ENCODE measurements around the gene ACRV1.

The ACRV1 gene

GRCh38 chr11:125692887-125693286, 12.2 kb upstream of the ACRV1 start:
- H3K4ac ChIP-seq (ENCODE audit: low read depth in 1 of 2, low read length in 2 of 2) = no peak overlapping the region
- no peak for DNase-seq

GRCh38 chr11:125690006-125690405, 9.4 kb upstream of the ACRV1 start:
- Histone ChIP-seq H3K4me3 (ENCODE audit: insufficient read depth in 1 of 2, low read depth in 1 of 2, low read length in 2 of 2) (no peak overlapping the region), H3K27ac (ENCODE audit: low read length, poor library complexity, severe bottlenecking) (no peak overlapping the region), H3K23ac (ENCODE audit: low read length in 2 of 2) (no peak overlapping the region), H2BK15ac (ENCODE audit: low read depth, poor library complexity, severe bottlenecking) (no peak overlapping the region), H4K8ac (ENCODE audit: low read length) (no peak overlapping the region), H3K9ac (ENCODE audit: low read length) (no peak overlapping the region), H3K9me3 (ENCODE audit: control insufficient read depth, low read length) (no peaks in the 10 kb centered on the region), H3K4ac (ENCODE audit: low read depth in 1 of 2, low read length in 2 of 2) (no peak overlapping the region), H4K91ac (ENCODE audit: low read length) (no peak overlapping the region), H3K4me2 (ENCODE audit: low read length, poor library complexity, severe bottlenecking) (no peak overlapping the region), H3K14ac (ENCODE audit: low read length in 2 of 2) (no peak overlapping the region), H2BK5ac (ENCODE audit: low read depth, low read length, poor library complexity, severe bottlenecking) (no peak overlapping the region), H3K4me1 (ENCODE audit: control insufficient read depth, insufficient read depth, low read depth, low read length) (no peaks in the 10 kb centered on the region), H2AK5ac (ENCODE audit: low read length, severe bottlenecking) (no peak overlapping the region), H2BK120ac (ENCODE audit: low read depth, low read length) (no peak overlapping the region), H2AFZ (ENCODE audit: low read depth, low read length) (no peak overlapping the region), H2BK12ac (ENCODE audit: low read length in 2 of 2) (no peak overlapping the region), H3K79me1 (replicated peaks; ENCODE audit: low read length, poor library complexity, severe bottlenecking) (no peaks in the 10 kb centered on the region), H3K18ac (ENCODE audit: low read depth in 1 of 2, low read length in 2 of 2) (no peak overlapping the region), H3K27me3 (ENCODE audit: control insufficient read depth in 1 of 2, insufficient read depth in 1 of 2, low read length in 2 of 2) (no peaks in the 10 kb centered on the region), H3K36me3 (ENCODE audit: control insufficient read depth in 1 of 2, insufficient read depth in 2 of 2, low read depth in 1 of 2, low read length in 2 of 2) (no peaks in the 10 kb centered on the region)
- DNase-seq = no peak
- 96% methylated on average over 1 of the region's 2 CpGs for WGBS

More at GRCh38 chr11:125692887-125693286, 12.2 kb upstream of the ACRV1 start:
- Histone ChIP-seq H3K36me3 (ENCODE audit: control insufficient read depth in 1 of 2, insufficient read depth in 2 of 2, low read depth in 1 of 2, low read length in 2 of 2) (no peaks in the 10 kb centered on the region), H3K18ac (ENCODE audit: low read depth in 1 of 2, low read length in 2 of 2) (no peak overlapping the region), H3K27me3 (ENCODE audit: control insufficient read depth in 1 of 2, insufficient read depth in 1 of 2, low read length in 2 of 2) (no peaks in the 10 kb centered on the region), H3K23ac (ENCODE audit: low read length in 2 of 2) (no peak overlapping the region), H3K4me1 (ENCODE audit: control insufficient read depth, insufficient read depth, low read depth, low read length) (no peaks in the 10 kb centered on the region), H2BK15ac (ENCODE audit: low read depth, poor library complexity, severe bottlenecking) (no peak overlapping the region), H3K9me3 (ENCODE audit: control insufficient read depth, low read length) (no peaks in the 10 kb centered on the region), H3K4me2 (ENCODE audit: low read length, poor library complexity, severe bottlenecking) (no peak overlapping the region), H3K79me1 (replicated peaks; ENCODE audit: low read length, poor library complexity, severe bottlenecking) (no peaks in the 10 kb centered on the region), H2BK12ac (ENCODE audit: low read length in 2 of 2) (no peak overlapping the region), H2AK5ac (ENCODE audit: low read length, severe bottlenecking) (no peak overlapping the region), H2BK120ac (ENCODE audit: low read depth, low read length) (no peak overlapping the region), H3K9ac (ENCODE audit: low read length) (no peak overlapping the region), H3K4me3 (ENCODE audit: insufficient read depth in 1 of 2, low read depth in 1 of 2, low read length in 2 of 2) (no peak overlapping the region), H4K91ac (ENCODE audit: low read length) (no peak overlapping the region), H2AFZ (ENCODE audit: low read depth, low read length) (no peak overlapping the region), H2BK5ac (ENCODE audit: low read depth, low read length, poor library complexity, severe bottlenecking) (no peak overlapping the region), H4K8ac (ENCODE audit: low read length) (no peak overlapping the region), H3K27ac (ENCODE audit: low read length, poor library complexity, severe bottlenecking) (no peak overlapping the region), H3K14ac (ENCODE audit: low read length in 2 of 2) (no peak overlapping the region)
- WGBS = 84% methylated on average over 4 of the region's 5 CpGs

GRCh38 chr11:125689274-125689859, 8.7 kb upstream of the ACRV1 start:
- no peak overlapping the region for H2BK120ac ChIP-seq (ENCODE audit: low read depth, low read length)
- H3K4ac ChIP-seq (ENCODE audit: low read depth in 1 of 2, low read length in 2 of 2) = no peak overlapping the region
- no peak overlapping the region for H3K14ac ChIP-seq (ENCODE audit: low read length in 2 of 2)
- H4K8ac ChIP-seq (ENCODE audit: low read length) = no peak overlapping the region
- H3K27ac ChIP-seq (ENCODE audit: low read length, poor library complexity, severe bottlenecking) = no peak overlapping the region
- H3K4me1 ChIP-seq (ENCODE audit: control insufficient read depth, insufficient read depth, low read depth, low read length) = no peaks in the 10 kb centered on the region
- no peak overlapping the region for H3K9ac ChIP-seq (ENCODE audit: low read length)
- H2AK5ac ChIP-seq (ENCODE audit: low read length, severe bottlenecking) = no peak overlapping the region
- H2BK5ac ChIP-seq (ENCODE audit: low read depth, low read length, poor library complexity, severe bottlenecking) = no peak overlapping the region
- H2BK15ac ChIP-seq (ENCODE audit: low read depth, poor library complexity, severe bottlenecking) = no peak overlapping the region
- no peak overlapping the region for H2BK12ac ChIP-seq (ENCODE audit: low read length in 2 of 2)
- WGBS = 80% methylated on average over 6 of the region's 6 CpGs
- no peak overlapping the region for H4K91ac ChIP-seq (ENCODE audit: low read length)
- no peak overlapping the region for H3K18ac ChIP-seq (ENCODE audit: low read depth in 1 of 2, low read length in 2 of 2)
- H3K36me3 ChIP-seq (ENCODE audit: control insufficient read depth in 1 of 2, insufficient read depth in 2 of 2, low read depth in 1 of 2, low read length in 2 of 2) = no peaks in the 10 kb centered on the region
- no peak overlapping the region for H3K4me2 ChIP-seq (ENCODE audit: low read length, poor library complexity, severe bottlenecking)
- DNase-seq = no peak
- H3K9me3 ChIP-seq (ENCODE audit: control insufficient read depth, low read length) = no peaks in the 10 kb centered on the region
- H3K27me3 ChIP-seq (ENCODE audit: control insufficient read depth in 1 of 2, insufficient read depth in 1 of 2, low read length in 2 of 2) = no peaks in the 10 kb centered on the region
- H3K23ac ChIP-seq (ENCODE audit: low read length in 2 of 2) = no peak overlapping the region
- H3K4me3 ChIP-seq (ENCODE audit: insufficient read depth in 1 of 2, low read depth in 1 of 2, low read length in 2 of 2) = no peak overlapping the region
- H2AFZ ChIP-seq (ENCODE audit: low read depth, low read length) = no peak overlapping the region
- no peaks in the 10 kb centered on the region for H3K79me1 ChIP-seq (replicated peaks; ENCODE audit: low read length, poor library complexity, severe bottlenecking)

GRCh38 chr11:125688632-125689031, 8.0 kb upstream of the ACRV1 start:
- no peaks in the 10 kb centered on the region for H3K36me3 ChIP-seq (ENCODE audit: control insufficient read depth in 1 of 2, insufficient read depth in 2 of 2, low read depth in 1 of 2, low read length in 2 of 2)
- DNase-seq = no peak
- no peaks in the 10 kb centered on the region for H3K4me1 ChIP-seq (ENCODE audit: control insufficient read depth, insufficient read depth, low read depth, low read length)
- no peak overlapping the region for H3K9ac ChIP-seq (ENCODE audit: low read length)
- H3K4me3 ChIP-seq (ENCODE audit: insufficient read depth in 1 of 2, low read depth in 1 of 2, low read length in 2 of 2) = no peak overlapping the region
- no peak overlapping the region for H3K23ac ChIP-seq (ENCODE audit: low read length in 2 of 2)
- H3K27ac ChIP-seq (ENCODE audit: low read length, poor library complexity, severe bottlenecking) = no peak overlapping the region
- H3K9me3 ChIP-seq (ENCODE audit: control insufficient read depth, low read length) = no peaks in the 10 kb centered on the region
- H3K14ac ChIP-seq (ENCODE audit: low read length in 2 of 2) = no peak overlapping the region
- no peak overlapping the region for H2AFZ ChIP-seq (ENCODE audit: low read depth, low read length)
- H2BK15ac ChIP-seq (ENCODE audit: low read depth, poor library complexity, severe bottlenecking) = no peak overlapping the region
- H2BK12ac ChIP-seq (ENCODE audit: low read length in 2 of 2) = no peak overlapping the region
- no peaks in the 10 kb centered on the region for H3K27me3 ChIP-seq (ENCODE audit: control insufficient read depth in 1 of 2, insufficient read depth in 1 of 2, low read length in 2 of 2)
- no peak overlapping the region for H2BK5ac ChIP-seq (ENCODE audit: low read depth, low read length, poor library complexity, severe bottlenecking)
- WGBS = 92% methylated on average over 3 of the region's 3 CpGs
- H2BK120ac ChIP-seq (ENCODE audit: low read depth, low read length) = no peak overlapping the region
- no peak overlapping the region for H3K18ac ChIP-seq (ENCODE audit: low read depth in 1 of 2, low read length in 2 of 2)
- no peak overlapping the region for H2AK5ac ChIP-seq (ENCODE audit: low read length, severe bottlenecking)
- no peak overlapping the region for H3K4me2 ChIP-seq (ENCODE audit: low read length, poor library complexity, severe bottlenecking)
- no peak overlapping the region for H4K91ac ChIP-seq (ENCODE audit: low read length)
- H3K79me1 ChIP-seq (replicated peaks; ENCODE audit: low read length, poor library complexity, severe bottlenecking) = no peaks in the 10 kb centered on the region
- H4K8ac ChIP-seq (ENCODE audit: low read length) = no peak overlapping the region
- no peak overlapping the region for H3K4ac ChIP-seq (ENCODE audit: low read depth in 1 of 2, low read length in 2 of 2)
